ENCODE data around the gene LRRC25.

GRCh38 chr19:18388100-18388959, 9.1 kb downstream of the LRRC25 start:
- TF ChIP-seq CTCF (tag by site-specific recombination; IDR thresholded peaks at IDR 0.05) (peak; percentile 99), ZNF518A (tag by site-specific recombination; conservative IDR thresholded peaks at IDR 0.05; ENCODE audit: low read depth) (no peak), PRDM4 (tag by site-specific recombination; IDR thresholded peaks at IDR 0.05) (no peak), TSHZ1 (tag by site-specific recombination; IDR thresholded peaks at IDR 0.05; ENCODE audit: borderline replicate concordance) (no peak), ZNF202 (tag by site-specific recombination; IDR thresholded peaks at IDR 0.05; ENCODE audit: borderline replicate concordance) (no peak), YY1 (tag by site-specific recombination; IDR thresholded peaks at IDR 0.05) (no peak), ZNF624 (tag by site-specific recombination; IDR thresholded peaks at IDR 0.05) (no peak), REST (tag by site-specific recombination; IDR thresholded peaks at IDR 0.05) (no peak), ZNF776 (tag by site-specific recombination; IDR thresholded peaks at IDR 0.05; ENCODE audit: borderline replicate concordance) (no peak)

All from HEK293 (cell line).